Measurements from ENCODE around the gene MCM10.

Gene MCM10

GRCh38 chr10:13167568-13167967, 6.2 kb downstream of the MCM10 start:
- no peak for DNase-seq

GRCh38 chr10:13168781-13169180, 7.4 kb downstream of the MCM10 start:
- DNase-seq, result no peak

DNA sequence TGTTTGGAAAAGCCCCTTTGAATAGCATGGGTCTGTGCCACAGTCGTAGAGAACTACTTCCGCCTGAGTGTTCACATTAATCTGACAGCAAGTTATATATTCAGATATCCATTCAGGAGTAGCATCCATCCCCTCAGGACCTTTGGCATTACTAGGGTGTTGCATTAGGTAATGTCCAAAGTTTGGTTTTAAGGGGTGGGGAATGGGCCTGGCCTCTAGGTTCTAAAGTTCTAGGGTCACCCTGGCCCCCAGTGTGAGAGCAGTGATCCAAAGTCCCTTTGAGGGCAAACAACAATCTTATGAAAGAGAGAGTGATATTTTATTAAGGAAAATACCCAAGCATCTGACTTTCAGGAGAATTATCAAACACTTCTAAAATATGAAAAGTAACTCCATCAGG, 12.3 kb downstream of the MCM10 start:
- no peak for DNase-seq

- DNase-seq, result no peak
These were observed 19.4 kb downstream of the MCM10 start for GRCh38 chr10:13180788-13181187.

GRCh38 chr10:13182424-13182823, 21.1 kb downstream of the MCM10 start:
- no peak for DNase-seq

DNA sequence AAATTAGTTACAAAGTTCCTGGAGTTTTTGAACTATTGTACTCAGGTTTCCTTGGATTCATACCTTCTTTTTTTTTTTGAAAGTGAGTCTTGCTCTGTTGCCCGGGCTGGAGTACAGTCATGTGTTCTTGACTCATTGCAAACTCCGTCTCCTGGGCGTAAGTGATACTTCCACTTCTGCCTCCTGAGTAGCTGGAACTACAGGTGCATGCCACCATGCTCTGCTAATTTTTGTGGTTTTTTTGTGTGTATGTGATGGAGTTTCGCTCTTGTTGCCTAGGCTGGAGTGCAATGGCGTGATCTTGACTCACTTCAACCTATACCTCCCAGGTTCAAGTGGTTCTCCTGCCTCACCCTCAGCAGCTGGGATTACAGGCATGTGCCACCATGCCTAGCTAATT, 22.3 kb downstream of the MCM10 start:
- DNase-seq, result no peak

- DNase-seq, result no peak
These were observed 22.9 kb downstream of the MCM10 start for GRCh38 chr10:13184276-13184675.

- no peak for DNase-seq
These were observed 23.6 kb downstream of the MCM10 start for GRCh38 chr10:13184730-13185514.

GRCh38 chr10:13187135-13187534, 25.8 kb downstream of the MCM10 start:
- no peak for DNase-seq

DNA sequence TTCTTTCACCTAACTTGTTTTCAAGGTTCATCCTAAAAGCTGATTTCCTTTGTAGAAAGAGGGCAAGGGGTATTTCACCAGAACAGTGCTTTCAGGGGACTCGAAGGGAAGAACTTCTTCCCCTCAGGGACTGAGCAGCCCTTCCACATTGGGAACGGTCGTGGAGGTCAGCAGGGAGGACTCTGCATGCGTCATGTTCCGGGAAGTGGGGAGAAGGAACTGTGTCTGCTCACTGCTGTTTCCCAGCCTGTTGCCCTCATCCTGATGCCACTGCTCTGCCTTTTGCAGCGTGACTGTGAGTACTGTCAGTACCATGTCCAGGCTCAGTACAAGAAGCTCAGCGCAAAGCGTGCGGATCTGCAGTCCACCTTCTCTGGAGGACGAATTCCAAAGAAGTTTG, 27.2 kb downstream of the MCM10 start:
- DNase-seq, result no peak

GRCh38 chr10:13189961-13190360, 28.6 kb downstream of the MCM10 start:
- DNase-seq, result no peak

GRCh38 chr10:13190816-13191215, 29.5 kb downstream of the MCM10 start:
- no peak for DNase-seq

- DNase-seq, result no peak
These were observed 30.0 kb downstream of the MCM10 start for GRCh38 chr10:13191362-13191761.

- no peak for DNase-seq
These were observed 32.3 kb downstream of the MCM10 start for GRCh38 chr10:13193637-13194036.

- DNase-seq, result no peak
These were observed 33.7 kb downstream of the MCM10 start for GRCh38 chr10:13195016-13195415.

GRCh38 chr10:13201132-13201531, 39.8 kb downstream of the MCM10 start:
- DNase-seq, result peak; percentile 7

DNA sequence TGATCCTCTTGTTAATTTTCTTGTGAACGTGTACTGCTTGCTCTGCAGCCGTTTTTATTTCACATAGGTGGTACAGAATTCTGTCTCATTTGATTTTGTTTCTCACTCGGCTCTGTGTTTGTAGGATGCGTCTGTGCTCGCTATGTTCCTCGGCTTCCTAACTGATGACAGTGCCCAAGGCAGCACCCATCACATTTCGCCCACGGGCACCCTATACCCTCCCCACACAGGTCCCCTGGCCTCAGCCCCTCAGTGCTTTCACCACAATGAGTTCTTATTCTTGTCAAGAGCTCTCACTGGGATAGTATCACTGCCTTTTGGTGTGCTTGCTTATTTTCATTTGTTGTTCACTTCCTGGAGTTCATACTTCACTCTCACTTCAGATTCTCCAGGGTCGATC, 44.7 kb downstream of the MCM10 start:
- no peak for DNase-seq

DNA sequence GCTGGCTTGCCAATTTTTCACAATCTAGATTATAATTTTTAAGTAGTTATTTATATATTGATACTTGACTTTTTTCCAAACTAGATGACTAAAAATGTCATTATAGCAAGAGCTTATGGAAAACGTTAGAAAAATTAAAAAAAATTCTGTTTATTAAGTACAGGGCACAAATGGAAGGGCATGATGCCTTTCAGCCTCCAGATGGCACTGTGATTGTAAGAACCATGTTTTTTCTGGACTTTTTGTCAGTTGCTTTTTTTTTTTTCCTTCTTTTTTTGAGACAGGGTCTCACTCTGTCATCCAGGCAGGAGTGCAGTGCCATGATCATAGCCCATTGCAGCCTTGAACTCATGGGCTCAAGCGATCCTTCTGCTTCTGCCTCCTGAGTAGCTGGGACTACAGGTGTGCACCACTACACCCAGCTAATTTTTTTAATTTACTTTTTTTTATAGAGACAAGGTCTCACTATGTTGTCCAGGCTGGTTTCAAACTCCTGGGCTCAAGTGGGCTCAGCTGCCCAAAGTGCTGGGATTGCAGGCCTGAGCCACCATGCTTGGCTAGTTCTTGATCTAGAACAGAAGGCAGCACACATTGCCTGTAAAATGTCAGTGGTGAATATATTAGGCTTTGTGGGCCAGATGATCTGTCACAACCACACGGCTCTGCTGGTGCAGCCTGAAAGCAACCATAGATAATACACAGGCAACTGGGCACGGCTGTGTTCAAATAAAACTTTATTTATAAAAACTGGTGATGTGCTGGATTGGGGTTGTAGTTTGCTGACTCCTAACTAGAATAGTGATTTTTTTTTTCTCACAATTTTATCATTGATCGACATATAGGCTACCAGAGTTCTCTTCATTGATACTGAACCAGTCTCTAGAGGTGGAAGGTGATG, 45.4 kb downstream of the MCM10 start:
- peak; percentile 25 for DNase-seq

DNA sequence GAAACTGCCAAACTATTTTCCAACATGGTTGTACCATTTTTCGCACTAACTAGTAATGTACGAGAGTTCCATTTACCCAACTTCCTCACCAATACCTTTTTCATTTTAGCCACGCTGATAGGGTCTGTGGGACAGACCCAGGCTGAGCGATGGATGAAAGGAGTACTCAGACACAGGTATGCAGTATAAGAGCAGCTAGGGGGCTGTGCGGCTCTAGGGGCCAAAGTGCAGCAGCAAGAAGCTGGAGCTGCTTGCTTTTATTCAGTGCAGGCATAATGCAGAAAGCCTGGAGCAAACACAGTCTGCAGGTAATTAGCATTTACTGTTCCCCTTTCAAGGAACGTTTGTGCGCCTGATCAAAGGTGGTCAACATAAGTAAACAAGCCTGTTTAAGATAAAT, 51.8 kb downstream of the MCM10 start:
- no peak for DNase-seq

GRCh38 chr10:13218878-13219277, 57.5 kb downstream of the MCM10 start:
- DNase-seq, result no peak

- peak; percentile 7 for DNase-seq
These were observed 58.6 kb downstream of the MCM10 start for GRCh38 chr10:13219685-13220670.

DNA sequence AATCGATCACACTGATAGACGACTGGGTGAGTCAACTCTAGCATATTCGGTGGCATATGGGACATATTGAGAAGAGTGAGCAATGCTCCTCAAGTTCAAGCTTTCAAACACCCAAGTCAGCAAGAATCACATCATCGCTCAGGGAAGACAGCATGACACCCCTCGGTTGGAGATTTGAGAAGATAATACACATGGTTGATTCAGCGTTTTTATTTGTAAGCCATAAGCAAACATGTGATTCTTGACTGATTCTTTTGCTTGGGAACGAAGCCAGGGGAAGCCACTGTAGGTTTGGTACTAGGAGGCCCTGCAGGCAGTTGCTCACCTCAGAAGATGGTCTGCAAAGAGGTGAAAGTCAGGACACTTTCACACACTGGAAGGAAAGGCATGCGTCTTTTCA, 60.2 kb downstream of the MCM10 start:
- DNase-seq, result no peak

- no peak for DNase-seq
These were observed 60.8 kb downstream of the MCM10 start for GRCh38 chr10:13222151-13222550.
